Measurements from ENCODE around the gene ARID3A. TPM values are rescaled to one million over a fixed set of nuclear protein-coding genes. Genes with fewer than 3 reads are reported as not detected.

ARID3A gene
- total and polyA plus RNA-seq, 2 donors (not counting 3 experiments of a cell fraction or from before 2014, with no cell fraction given) = 5.4 to 13.2 TPM

DNA sequence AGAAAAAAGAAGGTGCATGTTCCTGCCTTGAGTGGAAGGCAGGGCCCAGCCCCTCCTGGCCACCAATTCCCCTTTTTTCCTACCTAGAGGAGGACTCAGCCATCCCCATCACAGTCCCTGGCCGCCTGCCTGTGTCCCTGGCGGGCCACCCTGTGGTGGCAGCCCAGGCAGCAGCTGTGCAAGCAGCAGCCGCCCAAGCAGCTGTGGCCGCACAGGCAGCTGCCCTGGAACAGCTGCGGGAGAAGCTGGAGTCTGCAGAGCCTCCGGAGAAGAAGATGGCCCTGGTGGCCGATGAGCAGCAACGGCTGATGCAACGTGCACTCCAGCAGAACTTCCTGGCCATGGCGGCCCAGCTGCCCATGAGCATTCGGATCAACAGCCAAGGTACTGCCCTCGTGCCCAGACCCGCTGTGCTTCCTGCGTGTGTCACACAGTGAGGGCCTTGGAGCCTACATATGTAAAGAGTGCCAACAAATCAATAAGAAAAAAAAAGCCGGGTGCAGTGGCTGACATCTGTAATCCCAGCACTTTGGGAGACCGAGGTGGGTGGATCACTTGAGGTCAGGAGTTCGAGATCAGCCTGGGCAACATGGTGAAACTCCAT, 40.8 kb downstream of the ARID3A start:
- dilution Hi-C loops (cut with MboI; ENCODE audit: extremely low pct_ligation_motif_present, low sequenced_read_pairs) = no loop called here
- FAIRE-seq = no peak
- CTCF ChIA-PET = no interaction called here

DNA sequence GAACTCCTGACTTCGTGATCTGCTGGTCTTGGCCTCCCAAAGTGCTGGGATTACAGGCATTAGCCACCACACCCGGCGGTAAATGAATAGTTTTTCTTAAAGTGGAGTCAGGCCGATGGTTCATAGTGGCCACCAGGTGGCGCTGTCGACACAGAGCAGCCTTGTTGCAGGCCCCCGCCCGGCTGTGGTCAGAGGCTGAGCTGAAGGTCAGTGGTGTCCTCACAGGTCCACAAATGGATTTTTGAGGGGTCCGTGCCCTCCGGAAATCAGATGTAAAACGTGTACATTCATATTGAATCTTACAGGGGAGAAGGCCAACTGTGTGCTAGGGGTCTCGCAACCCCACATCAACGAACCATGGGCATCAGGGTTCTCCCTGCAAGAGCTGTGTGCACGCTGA, 44.9 kb downstream of the ARID3A start:
- BruUV-seq (replicated peaks) = no TSS peak
- Histone ChIP-seq H3K27ac (ENCODE audit: insufficient read depth, low read depth, low read length) (no peak overlapping the region), H3K79me2 (ENCODE audit: control insufficient read depth, insufficient read depth, low read length) (no peaks in the 10 kb centered on the region), H2AFZ (ENCODE audit: low read depth, low read length) (no peak overlapping the region), H3K9me1 (replicated peaks; ENCODE audit: control insufficient read depth, extremely low read depth, insufficient read depth, low read length) (no peaks in the 10 kb centered on the region), H3K4me2 (ENCODE audit: insufficient read depth, low read length) (no peak overlapping the region), H3K36me3 (ENCODE audit: control insufficient read depth in 2 of 2, extremely low read depth in 1 of 2, insufficient read depth in 2 of 2, low read length in 2 of 2) (peaks cover 0 to 10% of the 10 kb centered on the region in 2 experiments), H3K4me1 (ENCODE audit: control insufficient read depth, extremely low read depth, insufficient read depth, low read length) (no peaks in the 10 kb centered on the region), H3K9me3 (replicated peaks; ENCODE audit: control insufficient read depth, insufficient read depth, low read length) (no peaks in the 10 kb centered on the region), H3K9ac (replicated peaks; ENCODE audit: extremely low read depth, insufficient read depth, low read length) (no peak overlapping the region), H3K27me3 (ENCODE audit: control insufficient read depth in 2 of 2, insufficient read depth in 2 of 2, low read length in 2 of 2) (no peaks in the 10 kb centered on the region), H3K4me3 (replicated peaks in 1 of 3; ENCODE audit: insufficient read depth in 1 of 3, low read depth in 1 of 3, low read length in 3 of 3) (no peak overlapping the region), H4K20me1 (replicated peaks; ENCODE audit: control insufficient read depth, extremely low read depth, insufficient read depth, low read length) (no peaks in the 10 kb centered on the region)
- DNase-seq (ENCODE audit: low read depth, low spot score) = no peak
- dilution Hi-C loops (cut with MboI; ENCODE audit: extremely low pct_ligation_motif_present, low sequenced_read_pairs) = no loop called here
- intact Hi-C loops (cut with micrococcal nuclease) = no loop called here
- ChIA-PET CTCF (interaction anchor here (0.7 kb wide), 1 partner anchor 14 kb away, joined by 3 read pairs; no protein-coding TSS in a partner anchor), POLR2A (no interaction called here)
- no peak for FAIRE-seq
- TF ChIP-seq FOS (IDR thresholded peaks at IDR 0.05; ENCODE audit: borderline replicate concordance, insufficient read depth, low read length) (no peak), MYC (IDR thresholded peaks at IDR 0.05; ENCODE audit: low read depth, low read length) (no peak)
- TF ChIP-seq, protein P1, sequence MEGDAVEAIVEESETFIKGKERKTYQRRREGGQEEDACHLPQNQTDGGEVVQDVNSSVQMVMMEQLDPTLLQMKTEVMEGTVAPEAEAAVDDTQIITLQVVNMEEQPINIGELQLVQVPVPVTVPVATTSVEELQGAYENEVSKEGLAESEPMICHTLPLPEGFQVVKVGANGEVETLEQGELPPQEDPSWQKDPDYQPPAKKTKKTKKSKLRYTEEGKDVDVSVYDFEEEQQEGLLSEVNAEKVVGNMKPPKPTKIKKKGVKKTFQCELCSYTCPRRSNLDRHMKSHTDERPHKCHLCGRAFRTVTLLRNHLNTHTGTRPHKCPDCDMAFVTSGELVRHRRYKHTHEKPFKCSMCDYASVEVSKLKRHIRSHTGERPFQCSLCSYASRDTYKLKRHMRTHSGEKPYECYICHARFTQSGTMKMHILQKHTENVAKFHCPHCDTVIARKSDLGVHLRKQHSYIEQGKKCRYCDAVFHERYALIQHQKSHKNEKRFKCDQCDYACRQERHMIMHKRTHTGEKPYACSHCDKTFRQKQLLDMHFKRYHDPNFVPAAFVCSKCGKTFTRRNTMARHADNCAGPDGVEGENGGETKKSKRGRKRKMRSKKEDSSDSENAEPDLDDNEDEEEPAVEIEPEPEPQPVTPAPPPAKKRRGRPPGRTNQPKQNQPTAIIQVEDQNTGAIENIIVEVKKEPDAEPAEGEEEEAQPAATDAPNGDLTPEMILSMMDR (IDR thresholded peaks at IDR 0.05; ENCODE audit: extremely low read depth in 1 of 2, insufficient read depth in 1 of 2, low read depth in 1 of 2, low read length in 2 of 2) = peak; percentile 44 to 51

More for the DNA sequence above, 40.8 kb downstream of the ARID3A start:
- Histone ChIP-seq H3K27me3 (ENCODE audit: control insufficient read depth in 2 of 2, insufficient read depth in 2 of 2, low read length in 2 of 2) (no peaks in the 10 kb centered on the region), H3K9ac (replicated peaks; ENCODE audit: extremely low read depth, insufficient read depth, low read length) (no peak overlapping the region), H3K79me2 (ENCODE audit: control insufficient read depth, insufficient read depth, low read length) (no peaks in the 10 kb centered on the region), H4K20me1 (replicated peaks; ENCODE audit: control insufficient read depth, extremely low read depth, insufficient read depth, low read length) (no peaks in the 10 kb centered on the region), H3K36me3 (ENCODE audit: control insufficient read depth in 2 of 2, extremely low read depth in 1 of 2, insufficient read depth in 2 of 2, low read length in 2 of 2) (peaks cover 2 to 12% of the 10 kb centered on the region in 2 experiments), H3K9me1 (replicated peaks; ENCODE audit: control insufficient read depth, extremely low read depth, insufficient read depth, low read length) (no peaks in the 10 kb centered on the region), H3K4me3 (replicated peaks in 1 of 3; ENCODE audit: insufficient read depth in 1 of 3, low read depth in 1 of 3, low read length in 3 of 3) (no peak overlapping the region), H2AFZ (ENCODE audit: low read depth, low read length) (no peak overlapping the region), H3K4me1 (ENCODE audit: control insufficient read depth, extremely low read depth, insufficient read depth, low read length) (no peaks in the 10 kb centered on the region), H3K4me2 (ENCODE audit: insufficient read depth, low read length) (no peak overlapping the region), H3K27ac (ENCODE audit: insufficient read depth, low read depth, low read length) (no peak overlapping the region), H3K9me3 (replicated peaks; ENCODE audit: control insufficient read depth, insufficient read depth, low read length) (no peaks in the 10 kb centered on the region)
- BruUV-seq (replicated peaks) = no TSS peak
- no peak for DNase-seq (ENCODE audit: low read depth, low spot score)
- POLR2A ChIA-PET = interaction anchor here (0.6 kb wide), 1 partner anchor 212 kb away, joined by 4 read pairs; no protein-coding TSS in a partner anchor
- intact Hi-C loops (cut with micrococcal nuclease) = no loop called here
- TF ChIP-seq, protein P2, sequence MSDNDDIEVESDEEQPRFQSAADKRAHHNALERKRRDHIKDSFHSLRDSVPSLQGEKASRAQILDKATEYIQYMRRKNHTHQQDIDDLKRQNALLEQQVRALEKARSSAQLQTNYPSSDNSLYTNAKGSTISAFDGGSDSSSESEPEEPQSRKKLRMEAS (IDR thresholded peaks at IDR 0.05; ENCODE audit: insufficient read depth, insufficient read length) = no peak
- TF ChIP-seq FOS (IDR thresholded peaks at IDR 0.05; ENCODE audit: borderline replicate concordance, insufficient read depth, low read length) (no peak), JUN (IDR thresholded peaks at IDR 0.05; ENCODE audit: borderline replicate concordance, insufficient read depth, insufficient read length, low read depth) (no peak)
